Effector memory CD4-positive, alpha-beta T cell (primary cell): ENCODE measurements around the gene CPT1A.

Source experiments
- DNase-seq, 3 donors: peaks; one replicate each; pipeline ENCODE4 v3.0.0-alpha.2; 2020
- H3K27ac ChIP-seq: 2 replicates; pipeline ENCODE4 v1.7.0; 2013; ENCODE audit warnings: mild to moderate bottlenecking, low read length, moderate library complexity; ENCODE audit not compliant: insufficient read depth, poor library complexity, severe bottlenecking
- H3K27me3 ChIP-seq: replicated peaks from 2 replicates; pipeline ENCODE4 v1.7.0; 2013; ENCODE audit warnings: mild to moderate bottlenecking, low read length; ENCODE audit not compliant: insufficient read depth, control insufficient read depth, poor library complexity, severe bottlenecking
- H3K36me3 ChIP-seq: 2 replicates; pipeline ENCODE4 v1.7.0; 2013; ENCODE audit warnings: mild to moderate bottlenecking, low read length, moderate library complexity; ENCODE audit not compliant: control insufficient read depth, insufficient read depth
- H3K4me1 ChIP-seq: 2 replicates; pipeline ENCODE4 v1.7.0; 2013; ENCODE audit warnings: low read length, mild to moderate bottlenecking; ENCODE audit not compliant: control insufficient read depth, insufficient read depth, poor library complexity, severe bottlenecking
- H3K4me3 ChIP-seq: 2 replicates; pipeline ENCODE4 v1.7.0; 2013; ENCODE audit warnings: low read length, low read depth, mild to moderate bottlenecking; ENCODE audit not compliant: insufficient read depth, poor library complexity, severe bottlenecking
- H3K9me3 ChIP-seq: 2 replicates; pipeline ENCODE4 v1.7.0; 2013; ENCODE audit warnings: mild to moderate bottlenecking, low read length, moderate library complexity; ENCODE audit not compliant: control insufficient read depth

Gene CPT1A

DNA sequence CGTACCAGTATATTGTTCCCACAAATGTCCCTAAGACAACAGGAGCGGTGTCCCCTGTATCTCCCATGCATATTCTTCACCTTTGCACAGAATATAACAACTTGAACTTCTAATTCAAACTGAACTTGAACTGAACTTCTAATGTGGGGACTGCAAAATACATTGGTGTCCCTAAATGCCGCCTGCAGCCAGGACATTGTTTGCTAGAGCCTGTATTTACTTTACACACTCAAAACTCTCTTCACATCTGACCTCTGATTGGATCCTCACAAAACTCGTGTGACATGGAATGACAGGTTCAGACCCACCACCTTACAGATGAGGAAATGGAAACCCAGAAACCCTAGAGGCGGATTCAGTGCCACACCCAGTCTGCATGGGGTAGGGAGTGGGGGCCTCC is 6.4 kb downstream of the CPT1A start:
- Histone ChIP-seq H3K27ac (no peak overlapping the region), H3K36me3 (peaks cover 1% of the 10 kb centered on the region), H3K4me1 (peaks cover 36% of the 10 kb centered on the region), H3K9me3 (no peaks in the 10 kb centered on the region), H3K4me3 (no peak overlapping the region), H3K27me3 (no peaks in the 10 kb centered on the region)
- no peak for DNase-seq

DNA sequence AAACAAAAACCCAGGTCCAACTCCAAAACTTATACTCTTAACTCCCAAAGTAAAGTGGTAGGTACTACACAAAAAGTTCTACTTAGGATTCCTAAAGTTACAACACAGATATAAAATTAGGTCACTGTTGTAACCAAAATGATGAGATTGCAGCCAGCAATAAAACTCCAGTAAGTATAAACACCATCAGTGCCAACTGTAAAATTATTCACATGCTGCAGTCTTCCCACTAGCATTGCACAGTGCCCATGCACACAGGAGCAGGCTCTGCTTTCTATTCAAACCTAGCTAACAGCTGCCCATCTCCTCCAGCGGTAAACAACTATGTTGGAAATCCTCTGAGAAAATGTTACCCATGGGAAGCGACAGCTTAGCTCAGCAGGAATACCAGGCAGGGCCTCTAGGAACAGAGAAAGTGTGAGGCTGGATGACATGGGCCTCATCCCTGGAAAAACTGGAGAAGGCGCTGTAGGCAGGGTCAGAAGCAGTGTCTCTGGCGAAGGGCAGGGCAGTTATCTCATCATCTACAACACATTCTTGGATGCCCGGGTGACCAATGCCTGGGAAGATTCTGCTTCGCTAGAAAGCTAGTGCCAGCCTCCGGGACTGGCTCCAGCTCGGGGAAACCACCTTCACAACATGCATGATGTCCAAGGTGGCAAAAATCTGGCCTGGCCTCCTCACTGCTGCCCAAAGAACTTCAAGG is 9.1 kb downstream of the CPT1A start:
- Histone ChIP-seq H3K27ac (no peak overlapping the region), H3K9me3 (no peaks in the 10 kb centered on the region), H3K4me1 (peaks cover 19% of the 10 kb centered on the region), H3K27me3 (no peaks in the 10 kb centered on the region), H3K4me3 (no peak overlapping the region), H3K36me3 (peaks cover 11% of the 10 kb centered on the region)
- no peak for DNase-seq

DNA sequence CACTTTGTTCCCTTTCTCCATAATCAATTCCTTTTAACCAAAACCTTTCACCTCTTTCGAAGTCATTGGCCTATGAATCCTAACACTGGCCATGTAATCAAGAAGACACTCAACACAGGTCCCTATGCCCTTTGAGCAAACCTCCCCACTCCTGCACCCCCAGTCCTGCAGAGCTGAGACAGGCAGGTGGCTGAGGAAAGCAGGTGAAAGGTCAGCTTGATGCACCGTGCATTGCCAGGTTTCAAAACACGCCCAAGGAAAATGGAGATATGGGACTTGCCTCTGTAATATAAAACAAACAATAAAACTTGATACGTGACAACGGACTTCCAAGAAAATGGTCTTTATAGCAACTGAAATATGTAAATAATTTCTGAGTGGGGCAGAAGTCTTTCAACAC is 10.6 kb downstream of the CPT1A start:
- Histone ChIP-seq H3K4me1 (peaks cover 7% of the 10 kb centered on the region), H3K27ac (no peak overlapping the region), H3K4me3 (no peak overlapping the region), H3K27me3 (no peaks in the 10 kb centered on the region), H3K9me3 (no peaks in the 10 kb centered on the region), H3K36me3 (peaks cover 11% of the 10 kb centered on the region)
- DNase-seq = no peak

DNA sequence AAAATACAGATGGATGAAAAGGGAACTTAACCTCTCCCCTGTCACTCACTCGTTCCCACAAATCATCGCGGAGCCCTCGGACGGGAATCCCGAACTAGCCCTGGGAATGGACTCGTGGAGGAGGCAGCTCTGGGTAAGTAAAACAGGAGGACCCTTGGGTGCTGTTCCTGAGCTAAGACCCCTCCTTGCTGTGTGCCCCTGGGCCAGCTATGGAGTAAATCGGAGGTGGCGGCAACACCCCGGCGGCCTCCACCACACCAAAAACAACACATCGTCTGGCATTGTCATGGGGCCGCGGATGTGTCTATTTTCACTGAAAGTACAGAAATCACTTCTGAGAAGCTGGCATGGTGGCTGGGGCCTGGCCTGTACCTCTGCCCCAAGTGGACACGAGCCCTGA is 12.1 kb downstream of the CPT1A start:
- no peak overlapping the region for H3K27ac ChIP-seq
- H3K27me3 ChIP-seq = no peaks in the 10 kb centered on the region
- peaks cover 5% of the 10 kb centered on the region for H3K4me1 ChIP-seq
- H3K36me3 ChIP-seq = peaks cover 11% of the 10 kb centered on the region
- no peak overlapping the region for H3K4me3 ChIP-seq
- DNase-seq = no peak
- H3K9me3 ChIP-seq = no peaks in the 10 kb centered on the region

DNA sequence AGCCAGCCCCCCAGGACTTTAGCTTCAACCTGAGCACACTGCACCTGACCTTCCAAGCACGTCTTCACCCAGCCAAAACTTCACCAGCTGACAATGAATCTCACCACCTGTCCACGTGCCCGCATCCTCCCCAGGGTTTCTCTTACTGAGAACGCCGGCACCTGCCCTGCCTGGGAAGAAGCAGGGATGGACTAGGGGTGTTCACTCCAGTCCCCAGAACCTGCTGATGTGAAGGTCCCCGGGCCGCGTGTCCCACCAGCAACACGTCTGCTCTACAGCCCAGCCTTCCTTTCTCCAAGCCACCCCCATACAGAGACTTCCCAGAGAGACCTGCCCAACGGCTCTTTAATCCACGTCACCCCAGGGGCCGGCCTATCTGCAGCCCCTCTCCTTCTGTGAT is 12.8 kb downstream of the CPT1A start:
- Histone ChIP-seq H3K9me3 (no peaks in the 10 kb centered on the region), H3K4me3 (no peak overlapping the region), H3K27me3 (no peaks in the 10 kb centered on the region), H3K27ac (no peak overlapping the region), H3K36me3 (peaks cover 11% of the 10 kb centered on the region), H3K4me1 (peaks cover 5% of the 10 kb centered on the region)
- DNase-seq = no peak

DNA sequence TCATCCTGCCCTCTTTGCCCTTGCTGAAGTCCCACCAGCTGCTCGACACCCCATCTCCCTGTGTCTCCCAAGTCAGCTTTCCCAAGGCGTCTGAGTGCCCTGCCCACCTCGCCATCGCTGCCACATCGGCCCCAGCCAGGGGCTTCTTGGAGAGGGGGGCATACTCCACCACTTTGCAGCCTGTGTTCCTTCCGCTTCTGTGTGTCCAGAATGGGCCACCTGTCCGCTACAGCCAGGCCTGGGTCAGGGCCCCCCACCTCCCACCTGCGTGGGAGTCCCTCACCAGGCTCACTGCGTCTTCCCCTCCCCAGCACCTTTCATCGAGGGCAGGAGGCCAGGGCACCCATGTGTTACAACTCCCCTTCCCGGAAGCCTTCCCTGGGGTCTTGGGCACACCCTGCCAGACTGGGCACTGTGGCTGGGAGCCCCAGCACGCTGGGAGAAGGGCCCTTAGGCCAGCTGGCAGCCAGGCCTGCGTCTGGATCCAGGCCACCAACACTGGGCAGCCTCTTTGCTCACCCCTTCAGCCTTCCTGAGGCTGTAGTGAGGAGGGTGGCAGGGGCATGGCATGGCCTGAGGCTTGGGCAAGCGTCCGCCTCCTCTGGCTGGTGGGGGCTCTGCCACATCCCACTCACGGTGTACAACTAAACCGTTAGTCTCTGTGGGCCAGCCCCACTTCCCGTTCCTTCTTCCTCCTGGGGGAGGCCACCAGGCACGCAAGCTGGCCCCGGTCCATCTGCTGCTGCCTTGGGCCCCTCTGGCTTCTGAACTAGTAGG is 13.4 kb downstream of the CPT1A start:
- Histone ChIP-seq H3K4me3 (no peak overlapping the region), H3K27me3 (no peaks in the 10 kb centered on the region), H3K36me3 (peaks cover 11% of the 10 kb centered on the region), H3K4me1 (peaks cover 5% of the 10 kb centered on the region), H3K27ac (no peak overlapping the region), H3K9me3 (no peaks in the 10 kb centered on the region)
- no peak for DNase-seq

DNA sequence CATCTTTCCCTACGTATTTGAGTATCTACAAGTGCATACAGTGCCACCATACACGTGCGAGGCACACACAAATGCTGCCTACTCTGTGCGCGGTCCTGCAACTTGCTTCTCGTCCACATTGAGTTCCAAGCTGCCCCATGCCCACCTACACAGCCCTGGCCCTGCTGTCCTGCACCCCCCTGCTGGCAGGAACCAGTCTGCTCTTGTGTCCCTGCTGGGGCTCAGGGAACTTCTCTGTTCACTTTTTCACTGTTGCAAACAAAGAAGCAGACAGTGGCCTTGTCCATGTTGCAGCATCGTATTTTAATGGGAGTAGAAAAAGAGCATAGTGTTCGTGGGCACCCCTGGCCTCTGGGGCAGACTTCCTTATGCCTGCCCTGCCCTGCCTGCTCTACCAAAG is 14.0 kb downstream of the CPT1A start:
- H3K4me3 ChIP-seq = no peak overlapping the region
- no peak overlapping the region for H3K27ac ChIP-seq
- H3K36me3 ChIP-seq = peaks cover 11% of the 10 kb centered on the region
- no peaks in the 10 kb centered on the region for H3K27me3 ChIP-seq
- no peak for DNase-seq
- peaks cover 5% of the 10 kb centered on the region for H3K4me1 ChIP-seq
- no peaks in the 10 kb centered on the region for H3K9me3 ChIP-seq

DNA sequence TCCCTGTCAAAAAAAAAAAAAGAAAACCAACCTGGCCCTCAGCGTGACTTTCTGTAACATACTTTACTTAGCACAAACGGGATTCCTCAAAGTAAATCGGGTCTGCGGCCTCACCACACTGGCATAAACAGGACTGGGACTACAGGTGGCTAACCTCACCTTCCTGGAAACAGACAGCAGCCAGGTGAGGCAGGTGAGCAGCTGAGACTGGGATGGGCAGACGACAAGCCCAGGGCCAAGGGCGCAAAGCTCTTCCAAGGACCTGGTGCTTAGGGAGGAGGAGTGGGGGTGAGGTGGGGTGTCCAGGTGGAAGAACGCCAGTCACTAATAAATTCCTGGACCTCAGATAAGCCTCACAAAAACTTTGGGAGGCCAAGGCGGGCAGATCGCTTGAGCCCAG is 15.0 kb downstream of the CPT1A start:
- H3K4me1 ChIP-seq = peaks cover 5% of the 10 kb centered on the region
- peaks cover 11% of the 10 kb centered on the region for H3K36me3 ChIP-seq
- H3K27me3 ChIP-seq = no peaks in the 10 kb centered on the region
- no peak overlapping the region for H3K4me3 ChIP-seq
- no peaks in the 10 kb centered on the region for H3K9me3 ChIP-seq
- no peak for DNase-seq
- H3K27ac ChIP-seq = no peak overlapping the region

DNA sequence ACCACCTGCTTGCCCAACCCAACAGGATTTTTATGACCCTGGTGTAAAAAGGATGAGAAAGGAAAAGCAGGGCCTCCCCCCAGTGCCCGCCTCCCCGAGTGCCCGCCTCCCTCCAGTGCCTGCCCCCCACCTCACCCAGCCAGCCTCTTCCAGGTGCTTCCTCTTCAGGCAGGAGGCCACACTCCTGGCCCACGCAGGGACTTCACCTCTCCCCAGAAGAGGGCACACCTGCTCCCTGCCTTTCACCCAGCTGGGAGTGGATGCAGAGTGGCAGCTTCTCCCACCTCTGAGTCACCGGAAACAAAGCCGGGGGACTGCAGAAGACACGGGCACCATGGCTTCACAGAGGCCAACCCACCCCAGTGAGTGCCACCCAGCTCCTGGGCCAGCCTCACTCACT is 16.1 kb downstream of the CPT1A start:
- Histone ChIP-seq H3K4me1 (peaks cover 5% of the 10 kb centered on the region), H3K36me3 (peaks cover 11% of the 10 kb centered on the region), H3K4me3 (no peak overlapping the region), H3K27me3 (no peaks in the 10 kb centered on the region), H3K27ac (no peak overlapping the region), H3K9me3 (no peaks in the 10 kb centered on the region)
- no peak for DNase-seq

DNA sequence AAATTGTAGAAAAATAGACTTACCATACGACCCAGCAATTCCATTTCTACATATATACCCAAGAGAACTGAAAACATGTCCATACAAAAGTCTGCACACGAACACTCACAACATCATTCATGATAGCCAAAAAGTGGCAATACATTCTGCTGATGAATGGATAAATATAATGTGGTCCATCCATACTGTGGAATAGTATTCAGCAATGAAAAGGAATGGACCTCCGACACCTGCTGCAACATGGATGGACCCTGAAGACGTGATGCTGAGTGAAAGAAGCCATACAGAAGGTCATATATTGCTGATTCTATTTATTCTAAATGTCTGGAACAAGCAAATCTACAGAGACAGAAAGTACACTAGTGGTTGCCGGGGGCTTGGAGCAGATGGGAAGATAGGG is 19.2 kb downstream of the CPT1A start:
- H3K4me1 ChIP-seq = peaks cover 14% of the 10 kb centered on the region
- no peaks in the 10 kb centered on the region for H3K9me3 ChIP-seq
- no peaks in the 10 kb centered on the region for H3K27me3 ChIP-seq
- no peak overlapping the region for H3K27ac ChIP-seq
- no peak for DNase-seq
- H3K4me3 ChIP-seq = no peak overlapping the region
- no peaks in the 10 kb centered on the region for H3K36me3 ChIP-seq
